ENCODE results near the gene PLIN5.

Gene PLIN5

GRCh38 chr19:4534836-4535658 is at the start of gene PLIN5:
Gene PLIN5, minus strand, starts transcription at chr19:4535224. Its CDS starts 1,150 bp downstream, at chr19:4534074.
- DNase-seq (ENCODE audit: low read depth in 2 of 2) = peak in 1 of 2 donors; percentile 27

- no peak for DNase-seq (ENCODE audit: low read depth in 2 of 2)
These were observed 49.1 kb upstream of the PLIN5 start for GRCh38 chr19:4583961-4584669.

GRCh38 chr19:4582980-4583842 is 48.2 kb upstream of the PLIN5 start:
- no peak for DNase-seq (ENCODE audit: low read depth in 2 of 2)

GRCh38 chr19:4581666-4582553 is 46.9 kb upstream of the PLIN5 start:
- no peak for DNase-seq (ENCODE audit: low read depth in 2 of 2)

GRCh38 chr19:4580961-4581665 is 46.1 kb upstream of the PLIN5 start:
- DNase-seq (ENCODE audit: low read depth in 2 of 2) = no peak

GRCh38 chr19:4580021-4580901 is 45.2 kb upstream of the PLIN5 start:
- no peak for DNase-seq (ENCODE audit: low read depth in 2 of 2)

- DNase-seq (ENCODE audit: low read depth in 2 of 2) = no peak
These were observed 44.4 kb upstream of the PLIN5 start for GRCh38 chr19:4579389-4579788.

- DNase-seq (ENCODE audit: low read depth in 2 of 2) = no peak
These were observed 43.7 kb upstream of the PLIN5 start for GRCh38 chr19:4578552-4579248.

GRCh38 chr19:4577020-4577782 is 42.2 kb upstream of the PLIN5 start:
- DNase-seq (ENCODE audit: low read depth in 2 of 2) = no peak

GRCh38 chr19:4576016-4576933 is 41.3 kb upstream of the PLIN5 start:
- DNase-seq (ENCODE audit: low read depth in 2 of 2) = peak; percentile 28 to 29

GRCh38 chr19:4575267-4576015 is 40.4 kb upstream of the PLIN5 start:
- DNase-seq (ENCODE audit: low read depth in 2 of 2) = no peak

- DNase-seq (ENCODE audit: low read depth in 2 of 2) = no peak
These were observed 38.7 kb upstream of the PLIN5 start for GRCh38 chr19:4573682-4574081.

- no peak for DNase-seq (ENCODE audit: low read depth in 2 of 2)
These were observed 36.4 kb upstream of the PLIN5 start for GRCh38 chr19:4571305-4571917.

- DNase-seq (ENCODE audit: low read depth in 2 of 2) = no peak
These were observed 35.9 kb upstream of the PLIN5 start for GRCh38 chr19:4570916-4571304.

GRCh38 chr19:4570402-4570801 is 35.4 kb upstream of the PLIN5 start:
- DNase-seq (ENCODE audit: low read depth in 2 of 2) = no peak

- DNase-seq (ENCODE audit: low read depth in 2 of 2) = no peak
These were observed 33.9 kb upstream of the PLIN5 start for GRCh38 chr19:4568886-4569285.

Data from stimulated activated CD8-positive, alpha-beta memory T cell treated with anti-CD3 and anti-CD28 coated beads, Interleukin-7, amount 100 ng/mL, for 4 hours (primary cell).